NT2/D1 (cell line): ENCODE results near the gene TTYH3.
A peak's percentile ranks its signal among the peaks of the same experiment; 100 is the strongest.

Source experiments
- DNase-seq: peaks from one replicate; pipeline ENCODE4 v3.0.0-alpha.2; 2011; ENCODE audit warnings: low read depth, low spot score
- H3K27me3 ChIP-seq: 2 replicates; pipeline ENCODE4 v1.6.0; 2011; ENCODE audit warnings: mild to moderate bottlenecking; ENCODE audit not compliant: insufficient read length, insufficient read depth
- H3K36me3 ChIP-seq: 2 replicates; pipeline ENCODE4 v1.6.1; 2011; ENCODE audit warnings: mild to moderate bottlenecking, low read length, mixed read lengths; ENCODE audit not compliant: insufficient read depth, insufficient read length
- H3K4me1 ChIP-seq: 2 replicates; pipeline ENCODE4 v1.5.1; 2011; ENCODE audit not compliant: insufficient read depth, insufficient read length
- H3K4me3 ChIP-seq: 2 replicates; pipeline ENCODE4 v1.5.1; 2011; ENCODE audit warnings: low read depth; ENCODE audit not compliant: insufficient read length
- H3K9ac ChIP-seq: 2 replicates; pipeline ENCODE4 v1.6.0; 2011; ENCODE audit warnings: low read depth; ENCODE audit not compliant: insufficient read length
- H3K9me3 ChIP-seq: 2 replicates; pipeline ENCODE4 v1.5.1; 2011; ENCODE audit warnings: mild to moderate bottlenecking, low read length; ENCODE audit not compliant: insufficient read depth
- SUZ12 ChIP-seq: IDR thresholded peaks from 2 replicates; pipeline ENCODE4 v1.6.1; 2011; ENCODE audit not compliant: insufficient read length, insufficient read depth; ENCODE audit errors: extremely low read depth
- YY1 ChIP-seq: IDR thresholded peaks from 2 replicates; pipeline ENCODE4 v1.6.1; 2011; ENCODE audit not compliant: insufficient read length, insufficient read depth
- ZNF274 ChIP-seq: IDR thresholded peaks from 2 replicates; pipeline ENCODE4 v1.6.1; 2011; ENCODE audit warnings: mild to moderate bottlenecking, low read depth, low read length

TTYH3 gene

DNA sequence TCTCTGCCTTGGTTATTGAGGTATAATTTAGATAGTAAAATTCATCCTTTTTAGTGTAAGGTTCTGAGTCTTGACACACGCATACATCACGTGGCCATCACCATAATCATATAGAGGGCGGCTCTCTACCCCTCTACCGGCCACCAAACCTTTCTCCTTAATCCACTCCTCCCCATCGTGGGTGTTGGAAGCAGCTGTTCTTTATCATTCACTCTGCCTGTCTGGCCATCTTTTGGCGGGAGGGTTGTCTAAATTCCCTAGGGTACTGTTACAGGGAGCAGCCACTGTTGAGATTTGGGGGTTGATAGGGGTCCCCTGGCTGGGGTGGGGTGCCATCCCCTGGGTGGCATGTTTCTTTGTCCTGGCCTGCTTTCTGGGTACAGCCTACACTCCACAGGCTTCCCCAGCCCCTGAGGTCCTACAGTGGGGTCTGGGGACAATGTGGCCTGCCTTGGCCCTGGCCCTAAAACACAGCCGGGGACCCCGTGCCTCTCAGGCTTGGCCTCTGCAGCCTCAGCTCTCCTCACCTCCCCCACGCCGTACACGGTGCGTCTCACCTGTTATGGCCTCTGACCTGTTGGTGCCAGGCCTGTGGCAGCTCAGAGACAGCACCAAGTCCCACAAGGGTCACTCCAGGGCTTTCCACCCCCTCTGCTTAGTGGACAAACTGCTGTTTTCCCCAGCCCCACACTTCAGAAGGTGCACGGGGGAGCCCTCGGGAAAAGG lies 73.7 kb downstream of the TTYH3 start:
- no peaks in the 10 kb centered on the region for H3K9me3 ChIP-seq
- no peaks in the 10 kb centered on the region for H3K36me3 ChIP-seq
- no peak overlapping the region for H3K4me3 ChIP-seq
- H3K9ac ChIP-seq, result no peak overlapping the region
- H3K4me1 ChIP-seq, result peaks cover 15% of the 10 kb centered on the region
- TF ChIP-seq ZNF274, result no peak
- no peak for TF ChIP-seq YY1
- TF ChIP-seq SUZ12, result no peak
- H3K27me3 ChIP-seq, result peaks cover 6% of the 10 kb centered on the region
- DNase-seq, result no peak

DNA sequence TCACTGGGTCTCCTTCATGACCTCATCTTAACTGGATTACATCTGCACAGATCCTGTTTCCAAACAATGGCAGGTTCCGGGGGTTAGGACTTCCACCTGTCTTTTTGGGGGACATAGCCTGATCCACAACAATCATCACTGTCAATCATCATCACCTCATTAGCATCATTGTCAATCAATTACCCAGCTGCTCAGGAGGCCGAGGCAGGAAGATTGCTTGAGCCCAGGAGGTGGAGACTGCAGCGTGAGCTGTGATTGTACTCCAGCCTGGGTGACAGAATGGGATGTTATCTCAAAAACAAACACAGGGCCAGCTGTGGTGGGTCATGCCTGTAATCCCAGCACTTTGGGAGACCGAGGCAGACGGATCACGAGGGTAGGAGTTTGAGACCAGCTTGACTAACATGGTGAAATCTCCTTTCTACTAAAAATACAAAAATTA lies 74.9 kb downstream of the TTYH3 start:
- Histone ChIP-seq H3K9me3 (no peaks in the 10 kb centered on the region; the same call in 1 of the 2 replicates), H3K36me3 (no peaks in the 10 kb centered on the region), H3K27me3 (peaks cover 6% of the 10 kb centered on the region), H3K4me3 (no peak overlapping the region), H3K4me1 (peaks cover 16% of the 10 kb centered on the region), H3K9ac (no peak overlapping the region)
- DNase-seq, result no peak
- TF ChIP-seq ZNF274 (no peak), SUZ12 (no peak), YY1 (no peak)

DNA sequence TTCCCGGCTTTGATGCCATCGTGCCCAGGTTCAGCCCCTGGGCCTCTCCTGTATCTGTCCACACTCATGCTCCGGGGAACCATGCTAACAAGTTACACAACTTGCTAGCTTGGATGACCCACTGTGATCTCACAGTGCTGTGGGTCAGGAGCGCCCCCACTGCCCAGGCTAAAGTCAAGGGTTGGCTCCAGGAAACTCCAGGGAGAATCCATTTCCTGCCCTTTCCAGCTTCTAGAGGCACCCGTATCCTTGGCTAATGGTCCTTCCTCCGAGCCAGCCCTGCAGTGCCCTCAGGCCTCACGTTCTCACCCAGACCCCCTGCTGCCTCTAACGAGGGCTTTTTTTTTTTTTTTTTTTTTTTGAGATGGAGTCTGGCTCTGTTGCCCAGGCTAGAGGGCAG lies 75.7 kb downstream of the TTYH3 start:
- peaks cover 20% of the 10 kb centered on the region for H3K4me1 ChIP-seq

DNA sequence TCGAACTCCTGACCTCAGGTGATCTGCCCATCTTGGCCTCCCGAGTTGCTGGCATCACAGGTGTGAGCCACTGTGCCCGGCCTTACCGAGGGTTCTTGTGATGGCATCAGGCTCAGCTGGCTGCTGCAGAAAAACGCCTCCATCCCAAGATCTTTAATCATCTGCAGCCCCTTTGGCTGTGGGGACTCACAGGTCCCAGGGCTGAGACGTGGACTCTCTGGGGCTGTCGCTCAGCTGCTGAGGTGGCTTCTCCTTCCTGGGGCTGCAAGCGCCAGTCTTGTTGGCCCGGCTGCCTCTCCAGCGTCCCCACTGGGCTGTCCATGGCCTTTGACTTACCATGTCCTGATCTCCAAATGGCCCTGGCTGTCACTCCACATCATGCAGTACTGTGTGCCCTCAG lies 76.3 kb downstream of the TTYH3 start:
- no peaks in the 10 kb centered on the region for H3K36me3 ChIP-seq
- H3K4me3 ChIP-seq, result no peak overlapping the region
- no peak overlapping the region for H3K9ac ChIP-seq
- no peak for TF ChIP-seq SUZ12
- no peak for TF ChIP-seq YY1
- TF ChIP-seq ZNF274, result no peak
- H3K9me3 ChIP-seq, result no peaks in the 10 kb centered on the region; the same call in 1 of the 2 replicates
- DNase-seq, result no peak
- peaks cover 26% of the 10 kb centered on the region for H3K4me1 ChIP-seq
- H3K27me3 ChIP-seq, result peaks cover 6% of the 10 kb centered on the region

More for the DNA sequence above, 75.7 kb downstream of the TTYH3 start:
- no peaks in the 10 kb centered on the region; the same call in 1 of the 2 replicates for H3K9me3 ChIP-seq
- no peak overlapping the region for H3K9ac ChIP-seq
- no peaks in the 10 kb centered on the region for H3K36me3 ChIP-seq
- no peak for DNase-seq
- H3K27me3 ChIP-seq, result peaks cover 6% of the 10 kb centered on the region
- no peak overlapping the region for H3K4me3 ChIP-seq
- no peak for TF ChIP-seq YY1
- no peak for TF ChIP-seq ZNF274
- no peak for TF ChIP-seq SUZ12

DNA sequence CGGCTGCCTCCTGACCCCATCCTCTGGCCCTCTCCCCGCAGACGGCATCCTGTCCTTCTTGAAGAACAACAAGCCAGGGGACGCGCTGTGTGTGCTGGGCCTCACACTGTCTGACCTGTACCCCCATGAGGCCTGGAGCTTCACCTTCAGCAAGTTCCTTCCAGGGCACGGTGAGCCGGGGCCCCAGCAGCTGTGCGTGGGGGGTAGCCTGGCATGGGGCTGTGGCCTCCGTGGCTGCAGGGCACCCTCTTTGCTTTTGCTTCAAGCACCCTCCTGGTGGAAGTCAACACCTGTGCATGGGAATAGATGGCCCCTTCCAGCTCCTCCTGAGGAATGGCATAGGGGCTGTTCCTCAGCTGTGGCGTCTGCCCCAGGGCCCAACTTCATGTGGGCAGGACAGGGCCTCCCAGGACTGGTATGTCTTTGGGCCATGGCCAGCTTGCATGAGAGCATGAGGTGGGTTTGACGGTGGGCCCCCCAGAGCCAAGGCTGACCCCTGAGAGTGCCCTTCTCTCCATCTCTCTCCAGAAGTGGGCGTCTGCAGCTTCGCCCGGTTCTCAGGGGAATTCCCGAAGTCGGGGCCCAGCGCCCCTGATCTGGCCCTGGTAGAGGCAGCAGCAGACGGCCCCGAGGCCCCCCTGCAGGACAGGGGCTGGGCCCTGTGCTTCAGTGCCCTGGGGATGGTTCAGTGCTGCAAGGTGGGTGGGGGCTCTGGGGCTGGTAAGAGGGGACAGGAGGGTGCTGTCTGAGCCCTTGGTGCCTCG lies 76.9 kb downstream of the TTYH3 start:
- DNase-seq, result no peak
- Histone ChIP-seq H3K4me1 (peaks cover 32% of the 10 kb centered on the region), H3K9me3 (no peaks in the 10 kb centered on the region; the same call in 1 of the 2 replicates), H3K36me3 (no peaks in the 10 kb centered on the region), H3K9ac (peak overlapping the region; percentile 29), H3K4me3 (no peak overlapping the region), H3K27me3 (peaks cover 6% of the 10 kb centered on the region)
- TF ChIP-seq YY1 (no peak), ZNF274 (no peak), SUZ12 (no peak)

DNA sequence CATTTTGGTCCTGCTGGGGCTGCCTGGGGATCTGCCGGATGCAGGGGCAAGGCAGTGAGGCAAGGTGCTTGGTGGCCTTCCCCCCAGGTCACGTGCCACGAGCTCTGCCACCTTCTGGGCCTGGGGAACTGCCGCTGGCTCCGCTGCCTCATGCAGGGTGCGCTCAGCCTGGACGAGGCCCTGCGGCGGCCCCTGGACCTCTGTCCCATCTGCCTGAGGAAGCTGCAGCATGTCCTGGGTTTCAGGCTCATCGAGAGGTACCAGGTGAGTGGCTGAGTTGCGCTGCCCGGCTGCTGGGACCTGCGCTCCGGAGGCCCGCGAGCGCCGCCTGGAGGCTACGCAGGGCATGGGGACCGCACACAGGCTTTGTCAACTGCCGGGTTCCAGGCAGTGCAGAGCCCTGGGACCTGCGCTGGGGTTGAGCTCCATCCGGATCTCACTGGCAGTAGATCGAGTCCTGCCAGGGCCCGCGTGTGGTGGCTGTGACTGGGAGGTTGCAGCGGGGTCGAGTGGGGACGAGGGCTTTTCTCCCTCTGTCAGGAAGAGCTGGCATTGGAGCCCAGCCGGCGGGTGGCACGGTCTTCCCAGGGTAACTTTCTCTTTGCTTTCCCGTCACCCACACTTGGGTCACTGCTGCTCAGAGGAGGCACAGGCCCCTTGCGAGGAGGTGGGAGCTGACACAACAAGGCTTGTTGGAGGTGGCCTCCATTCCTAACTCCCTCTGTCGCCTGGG lies 77.9 kb downstream of the TTYH3 start:
- H3K4me1 ChIP-seq, result peaks cover 36% of the 10 kb centered on the region
- no peaks in the 10 kb centered on the region; the same call in 1 of the 2 replicates for H3K9me3 ChIP-seq
- DNase-seq, result peak; percentile 90
- H3K9ac ChIP-seq, result peak overlapping the region; percentile 46
- no peaks in the 10 kb centered on the region for H3K36me3 ChIP-seq
- H3K4me3 ChIP-seq, result peak overlapping the region; percentile 6
- H3K27me3 ChIP-seq, result peaks cover 6% of the 10 kb centered on the region
- no peak for TF ChIP-seq ZNF274
- TF ChIP-seq YY1, result no peak
- TF ChIP-seq SUZ12, result no peak

DNA sequence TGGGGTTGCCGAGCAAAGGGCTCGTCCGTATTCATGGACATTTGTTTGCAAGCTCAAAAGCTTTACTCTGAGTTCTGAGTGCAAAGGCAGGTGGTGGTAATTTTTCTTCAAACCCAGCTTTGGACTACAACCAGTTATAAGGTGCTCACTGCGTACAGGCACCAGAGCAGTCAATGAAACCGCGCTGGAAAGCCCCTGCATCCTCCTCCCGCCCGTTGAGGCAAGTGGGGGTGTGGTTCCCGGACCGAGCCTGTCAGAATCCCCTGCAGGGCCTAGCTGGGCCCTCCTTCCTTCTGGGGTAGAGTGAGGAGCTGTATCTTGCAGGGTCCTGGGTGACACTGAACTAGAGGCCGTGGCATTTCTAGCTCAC lies 78.5 kb downstream of the TTYH3 start:
- Histone ChIP-seq H3K36me3 (no peaks in the 10 kb centered on the region), H3K9ac (peak overlapping the region; percentile 46), H3K9me3 (no peaks in the 10 kb centered on the region; the same call in 1 of the 2 replicates), H3K4me3 (no peak overlapping the region), H3K4me1 (peaks cover 36% of the 10 kb centered on the region), H3K27me3 (peaks cover 6% of the 10 kb centered on the region)
- DNase-seq, result no peak
- TF ChIP-seq SUZ12 (no peak), YY1 (no peak), ZNF274 (no peak)
